Right cardiac atrium (tissue), 5 donors: ENCODE data around the gene TRAF5. TPM values are rescaled to one million over a fixed set of nuclear protein-coding genes. Genes with fewer than 3 reads are reported as not detected.

Experiments used
- ATAC-seq, 2 donors: fragments of 200-7000 bp; cut with Tn5 transposase; one replicate each; pipeline versions ENCODE4 v1.8.0 to v1.9.1; 2020; ENCODE audit warnings: moderate library complexity in 2 of 2, mild to moderate bottlenecking in 1 of 2
- DNase-seq, 3 donors: peaks; one replicate each; pipeline ENCODE4 v3.0.0-alpha.2; 2020
- H3K27ac ChIP-seq: one replicate; pipeline ENCODE4 v1.5.1; 2013; ENCODE audit warnings: mild to moderate bottlenecking, low read length, control low read depth, moderate library complexity
- H3K27me3 ChIP-seq: one replicate; pipeline ENCODE4 v1.6.1; 2013; ENCODE audit not compliant: control insufficient read depth, insufficient read depth
- H3K4me1 ChIP-seq: one replicate; pipeline ENCODE4 v1.6.1; 2013; ENCODE audit warnings: low read length; ENCODE audit not compliant: control insufficient read depth, insufficient read depth
- H3K4me3 ChIP-seq: one replicate; pipeline ENCODE4 v1.5.1; 2013; ENCODE audit warnings: low read length, control low read depth
- H3K9me3 ChIP-seq: one replicate; pipeline ENCODE4 v1.6.1; 2013; ENCODE audit warnings: low read length; ENCODE audit not compliant: control insufficient read depth
- WGBS: extraction: QIAGEN DNeasy Blood & Tissue Kit; methylation state at CpG from one replicate; pipeline ENCODE4 v1.1.7; 2013; 5-methylcytosine and 5-hydroxymethylcytosine counted together
- intact Hi-C, 4 donors: fragments of 100-400 bp; cut with DNase I; formaldehyde crosslinking; loops; one replicate each; pipeline versions ENCODE4 v1.11.0 to v1.14.0; 2022 to 2023
- long read RNA-seq, 4 donors: library from polyadenylated mRNA; unstranded; transcript quantifications; one replicate each; pipeline ENCODE4 v2.0.0, GENCODE V29; 2020 to 2021
- polyA plus RNA-seq: library from polyadenylated mRNA; stranded (reverse); fragments of 200-250 nt; gene quantifications from one replicate; pipeline ENCODE4 v1.2.3, GENCODE V29; 2013
- total RNA-seq, 4 donors: library from RNA; stranded (reverse); fragmentation: NEBNext Ultra II Directional; extraction: Animal tissue kit (Norgen Biotek cat#: 25700); gene quantifications; one replicate each; pipeline ENCODE4 v1.2.1, GENCODE V29; 2021
- donor health status: healthy with polysubstance abuse.
- donor health status: DM: no; HTN: yes; CAD: no.
- donor health status: DM: no; HTN: no; CAD: no.
- donor health status: DM: no; HTN: yes; CAD: no; lungs with severe emphysema.
- donor health status: DM: yes; HTN: yes; CAD: no.

TRAF5 gene, protein sequence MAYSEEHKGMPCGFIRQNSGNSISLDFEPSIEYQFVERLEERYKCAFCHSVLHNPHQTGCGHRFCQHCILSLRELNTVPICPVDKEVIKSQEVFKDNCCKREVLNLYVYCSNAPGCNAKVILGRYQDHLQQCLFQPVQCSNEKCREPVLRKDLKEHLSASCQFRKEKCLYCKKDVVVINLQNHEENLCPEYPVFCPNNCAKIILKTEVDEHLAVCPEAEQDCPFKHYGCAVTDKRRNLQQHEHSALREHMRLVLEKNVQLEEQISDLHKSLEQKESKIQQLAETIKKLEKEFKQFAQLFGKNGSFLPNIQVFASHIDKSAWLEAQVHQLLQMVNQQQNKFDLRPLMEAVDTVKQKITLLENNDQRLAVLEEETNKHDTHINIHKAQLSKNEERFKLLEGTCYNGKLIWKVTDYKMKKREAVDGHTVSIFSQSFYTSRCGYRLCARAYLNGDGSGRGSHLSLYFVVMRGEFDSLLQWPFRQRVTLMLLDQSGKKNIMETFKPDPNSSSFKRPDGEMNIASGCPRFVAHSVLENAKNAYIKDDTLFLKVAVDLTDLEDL
- total RNA-seq (1 to 10 TPM; 2.5 to 4.3 (median 3.0) TPM), polyA plus RNA-seq (2.6 TPM)
- long read RNA-seq, donor 1, partial matches to known transcripts: 0 of 5 reads
- long read RNA-seq, donor 1, other reads (novel, unspliced or antisense): 3 of 5 reads
- long read RNA-seq, donor 2, partial matches to known transcripts: 0 of 1 reads
- long read RNA-seq, donor 2, other reads (novel, unspliced or antisense): 1 of 1 reads
- long read RNA-seq, donor 3, transcript TRAF5-201 (11 exons, 3,972 nt): major isoform, 5 of 7 reads
- long read RNA-seq, donor 3, partial matches to known transcripts: 0 of 7 reads
- long read RNA-seq, donor 3, other reads (novel, unspliced or antisense): 2 of 7 reads
- long read RNA-seq, donor 4, partial matches to known transcripts: 0 of 1 reads
- long read RNA-seq, donor 4, other reads (novel, unspliced or antisense): 0 of 1 reads

DNA sequence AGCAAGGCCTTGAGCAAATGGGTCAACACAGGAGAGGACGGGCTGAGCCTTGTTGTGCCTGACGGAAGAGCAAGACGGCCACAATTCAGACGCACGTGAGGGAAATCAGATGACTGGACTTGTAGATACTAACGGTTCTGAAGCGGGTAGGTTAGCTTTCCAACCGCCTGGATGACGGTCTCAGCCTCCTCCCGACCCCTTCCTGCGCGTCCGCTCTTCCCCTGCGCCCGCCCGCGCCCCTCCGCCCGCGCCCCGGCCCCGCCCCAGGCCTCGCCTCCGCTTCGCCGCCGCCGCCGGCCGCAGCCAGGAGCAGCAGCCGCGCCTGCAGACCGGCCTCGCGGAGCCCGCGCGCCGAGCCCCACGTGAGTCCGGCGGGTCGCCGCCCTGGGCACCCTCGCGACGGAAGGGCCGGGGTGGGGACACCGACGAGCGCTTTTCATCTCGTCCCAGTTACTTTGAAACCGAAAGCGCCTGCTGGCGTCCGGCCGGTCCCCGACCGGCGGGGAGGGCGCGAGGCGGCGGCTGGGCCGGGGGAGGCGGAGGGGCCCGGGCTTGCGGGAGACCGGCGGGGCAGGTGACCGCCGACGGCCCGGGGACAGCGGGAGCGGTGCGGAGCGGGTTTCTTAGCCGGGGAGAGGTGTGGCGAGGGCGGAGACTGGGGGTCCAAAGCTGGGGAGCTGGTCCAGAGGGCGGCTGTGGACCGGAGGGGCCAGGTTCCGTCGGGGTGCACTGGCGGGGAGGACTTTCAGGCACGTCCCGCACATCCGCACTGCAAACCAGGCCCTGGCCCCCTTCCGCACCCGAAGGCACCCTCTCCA is at the start of gene TRAF5:
TRAF5 (plus strand) TSS at position 306 of the 818 bp plus-strand sequence. CDS start 26,407 bp downstream, outside the sequence.
- Histone ChIP-seq H3K27me3 (no peaks in the 10 kb centered on the region), H3K4me3 (peak within 1 kb of the TSS; percentile 97), H3K4me1 (peaks cover 3% of the 10 kb centered on the region), H3K9me3 (no peaks in the 10 kb centered on the region), H3K27ac (peak within 1 kb of the TSS; percentile 6)
- DNase-seq (peak; percentile 51 to 84 (median 84)), ATAC-seq (peak; percentile 76 to 79)
- intact Hi-C loops: loop anchor here in 3 of 4 donors (10.0 kb wide), 3 partner anchors 48 to 188 kb away; no protein-coding TSS in a partner anchor
- WGBS: 1% methylated on average over 91 of the region's 91 CpGs

DNA sequence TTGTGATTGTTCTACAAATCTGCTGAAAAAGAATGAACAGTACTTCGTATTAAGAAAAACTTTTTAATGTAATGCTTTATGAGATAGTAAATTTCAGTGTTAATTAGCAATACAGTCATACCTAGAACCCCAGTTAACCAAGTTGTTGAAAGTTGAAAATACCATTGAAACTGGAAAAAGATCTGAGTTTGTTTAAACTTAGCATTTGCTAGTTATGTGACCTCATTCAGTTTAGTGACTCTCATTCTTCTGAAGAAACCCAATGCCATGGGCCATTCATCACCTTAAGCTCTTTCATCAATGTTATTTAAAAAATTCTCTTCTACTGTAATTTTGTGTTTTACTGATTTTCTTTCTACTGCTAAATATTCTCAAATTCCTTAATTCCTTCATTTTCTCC is 47.3 kb upstream of the TRAF5 start:
- no peaks in the 10 kb centered on the region for H3K9me3 ChIP-seq
- no peak overlapping the region for H3K4me3 ChIP-seq
- H3K4me1 ChIP-seq: no peaks in the 10 kb centered on the region
- no peak overlapping the region for H3K27ac ChIP-seq
- no peaks in the 10 kb centered on the region for H3K27me3 ChIP-seq
- ATAC-seq (no peak), DNase-seq (no peak)
- WGBS: 0% methylated on average over 1 of the region's 1 CpG
- intact Hi-C loops: no loop called here

DNA sequence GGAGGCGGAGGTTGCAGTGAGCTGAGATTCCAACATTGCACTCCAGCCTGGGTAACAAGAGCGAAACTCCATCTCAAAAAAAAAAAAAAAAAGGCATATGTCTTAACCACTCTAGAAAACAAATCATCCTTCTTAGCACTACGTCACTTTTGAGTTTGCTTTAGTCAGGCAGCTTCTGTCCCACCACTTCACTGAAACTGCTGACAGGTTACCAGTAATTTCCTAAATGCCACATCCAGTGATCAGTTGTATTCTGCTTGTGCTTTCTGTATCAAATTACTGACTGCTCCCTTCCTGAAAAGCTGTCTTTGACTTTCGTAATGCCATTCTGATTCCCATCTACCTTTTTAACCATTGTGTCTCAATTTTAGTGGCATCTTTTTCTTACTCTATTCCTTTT is 45.7 kb upstream of the TRAF5 start:
- no peaks in the 10 kb centered on the region for H3K27me3 ChIP-seq
- 88% methylated on average over 4 of the region's 4 CpGs for WGBS
- intact Hi-C loops: no loop called here
- no peaks in the 10 kb centered on the region for H3K9me3 ChIP-seq
- H3K4me1 ChIP-seq: no peaks in the 10 kb centered on the region
- ATAC-seq: no peak
- no peak for DNase-seq
- H3K4me3 ChIP-seq: no peak overlapping the region
- no peak overlapping the region for H3K27ac ChIP-seq

- no peak for ATAC-seq
- H3K27ac ChIP-seq: no peak overlapping the region
- WGBS: 61% methylated on average over 6 of the region's 6 CpGs
Observed at GRCh38 chr1:211281320-211282022, 45.2 kb upstream of the TRAF5 start.

GRCh38 chr1:211282023-211282373 is 44.6 kb upstream of the TRAF5 start:
- intact Hi-C loops: no loop called here
- Histone ChIP-seq H3K27me3 (no peaks in the 10 kb centered on the region), H3K4me3 (no peak overlapping the region), H3K27ac (no peak overlapping the region), H3K9me3 (no peaks in the 10 kb centered on the region), H3K4me1 (no peaks in the 10 kb centered on the region)
- no peak for DNase-seq
- ATAC-seq: no peak

More at GRCh38 chr1:211281320-211282022, 45.2 kb upstream of the TRAF5 start:
- no peaks in the 10 kb centered on the region for H3K9me3 ChIP-seq
- H3K27me3 ChIP-seq: no peaks in the 10 kb centered on the region
- intact Hi-C loops: no loop called here
- no peaks in the 10 kb centered on the region for H3K4me1 ChIP-seq
- H3K4me3 ChIP-seq: no peak overlapping the region
- DNase-seq: no peak

- DNase-seq: no peak
- H3K27me3 ChIP-seq: no peaks in the 10 kb centered on the region
- ATAC-seq: no peak
- 83% methylated on average over 4 of the region's 4 CpGs for WGBS
- H3K4me1 ChIP-seq: no peaks in the 10 kb centered on the region
- no peaks in the 10 kb centered on the region for H3K9me3 ChIP-seq
- no peak overlapping the region for H3K4me3 ChIP-seq
- intact Hi-C loops: no loop called here
- H3K27ac ChIP-seq: no peak overlapping the region
Observed at GRCh38 chr1:211285196-211285595, 41.4 kb upstream of the TRAF5 start.

DNA sequence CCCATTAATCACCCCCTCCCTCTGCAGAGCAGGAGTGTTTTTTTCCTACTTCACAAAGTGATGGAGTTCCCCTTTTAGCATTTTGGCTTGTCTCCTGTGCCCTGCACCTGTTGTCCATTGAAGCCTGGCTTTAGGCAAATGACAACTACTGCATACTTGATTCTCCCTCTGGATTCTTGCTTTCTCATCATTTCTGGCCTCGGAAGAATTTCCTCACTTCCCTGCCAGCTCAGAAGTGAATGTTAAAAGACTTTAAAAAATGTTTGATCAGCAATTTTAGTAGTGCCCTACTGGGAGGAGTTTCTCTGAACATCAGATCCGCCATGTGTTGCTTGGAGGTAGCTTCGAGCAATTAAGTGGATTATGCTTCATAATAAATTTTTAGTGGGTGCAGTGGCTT is 39.4 kb upstream of the TRAF5 start:
- Histone ChIP-seq H3K9me3 (no peaks in the 10 kb centered on the region), H3K4me3 (no peak overlapping the region), H3K4me1 (peaks cover 2% of the 10 kb centered on the region), H3K27me3 (no peaks in the 10 kb centered on the region), H3K27ac (no peak overlapping the region)
- intact Hi-C loops: no loop called here
- WGBS: 82% methylated on average over 3 of the region's 3 CpGs
- ATAC-seq: no peak
- DNase-seq: no peak

- Histone ChIP-seq H3K4me1 (peaks cover 2% of the 10 kb centered on the region), H3K9me3 (no peaks in the 10 kb centered on the region), H3K27ac (no peak overlapping the region), H3K27me3 (no peaks in the 10 kb centered on the region), H3K4me3 (no peak overlapping the region)
- 94% methylated on average over 2 of the region's 2 CpGs for WGBS
- ATAC-seq: no peak
- intact Hi-C loops: no loop called here
- DNase-seq: no peak
Observed at GRCh38 chr1:211292411-211292810, 34.2 kb upstream of the TRAF5 start.

DNA sequence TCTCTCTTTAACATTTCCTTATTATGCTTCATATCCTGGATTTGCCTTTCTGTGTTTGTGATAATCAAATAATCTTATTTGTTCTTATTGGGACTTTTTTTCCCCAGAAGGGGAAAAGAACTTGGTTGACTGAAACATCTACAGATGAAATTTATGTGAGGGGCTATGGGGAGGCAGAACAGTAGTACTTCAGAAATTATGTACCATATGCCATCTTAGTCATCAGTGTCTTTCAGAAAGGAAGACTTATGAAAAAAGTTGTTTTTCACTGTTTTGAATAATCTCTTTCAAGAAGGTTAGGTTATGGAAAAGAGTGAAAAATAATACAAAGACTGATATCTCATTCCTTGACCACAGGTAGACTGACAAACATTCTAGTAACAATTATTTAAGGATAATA is 30.2 kb upstream of the TRAF5 start:
- Histone ChIP-seq H3K9me3 (no peaks in the 10 kb centered on the region), H3K27ac (no peak overlapping the region), H3K27me3 (no peaks in the 10 kb centered on the region), H3K4me1 (peaks cover 2% of the 10 kb centered on the region), H3K4me3 (no peak overlapping the region)
- ATAC-seq (no peak), DNase-seq (no peak)
- intact Hi-C loops: no loop called here

- no peaks in the 10 kb centered on the region for H3K27me3 ChIP-seq
- intact Hi-C loops: no loop called here
- H3K27ac ChIP-seq: no peak overlapping the region
Observed at GRCh38 chr1:211305044-211305443, 21.6 kb upstream of the TRAF5 start.

More at GRCh38 chr1:211305044-211305443, 21.6 kb upstream of the TRAF5 start:
- Histone ChIP-seq H3K4me3 (no peak overlapping the region), H3K4me1 (no peaks in the 10 kb centered on the region), H3K9me3 (no peaks in the 10 kb centered on the region)
- DNase-seq (peak in 1 of 3 donors; percentile 52), ATAC-seq (peak in 1 of 2 donors; percentile 47)
- 88% methylated on average over 3 of the region's 3 CpGs for WGBS
